ENCODE data around the gene FAM170B. TPM values are rescaled to one million over a fixed set of nuclear protein-coding genes. Genes with fewer than 3 reads are reported as not detected.

FAM170B gene
- total RNA-seq, 1 donor from 2014 or later: not detected

GRCh38 chr10:49118430-49119074 lies 15.3 kb downstream of the FAM170B start:
- no peak overlapping the region for H3K4me3 Mint-ChIP-seq
- DNase-seq: no peak
- H3K27me3 Mint-ChIP-seq: peaks cover 20% of the 10 kb centered on the region
- ChIA-PET CTCF (no interaction called here), POLR2A (no interaction called here)
- intact Hi-C loops (cut with micrococcal nuclease): no loop called here
- H3K4me1 Mint-ChIP-seq: peaks cover 4% of the 10 kb centered on the region
- no peak for ATAC-seq (ENCODE audit: low read depth)
- no peaks in the 10 kb centered on the region for H3K36me3 Mint-ChIP-seq (ENCODE audit: low read depth)
- no peak overlapping the region for H3K27ac Mint-ChIP-seq
- H3K9me3 Mint-ChIP-seq: peaks cover 3% of the 10 kb centered on the region
- TF ChIP-seq, protein P1, sequence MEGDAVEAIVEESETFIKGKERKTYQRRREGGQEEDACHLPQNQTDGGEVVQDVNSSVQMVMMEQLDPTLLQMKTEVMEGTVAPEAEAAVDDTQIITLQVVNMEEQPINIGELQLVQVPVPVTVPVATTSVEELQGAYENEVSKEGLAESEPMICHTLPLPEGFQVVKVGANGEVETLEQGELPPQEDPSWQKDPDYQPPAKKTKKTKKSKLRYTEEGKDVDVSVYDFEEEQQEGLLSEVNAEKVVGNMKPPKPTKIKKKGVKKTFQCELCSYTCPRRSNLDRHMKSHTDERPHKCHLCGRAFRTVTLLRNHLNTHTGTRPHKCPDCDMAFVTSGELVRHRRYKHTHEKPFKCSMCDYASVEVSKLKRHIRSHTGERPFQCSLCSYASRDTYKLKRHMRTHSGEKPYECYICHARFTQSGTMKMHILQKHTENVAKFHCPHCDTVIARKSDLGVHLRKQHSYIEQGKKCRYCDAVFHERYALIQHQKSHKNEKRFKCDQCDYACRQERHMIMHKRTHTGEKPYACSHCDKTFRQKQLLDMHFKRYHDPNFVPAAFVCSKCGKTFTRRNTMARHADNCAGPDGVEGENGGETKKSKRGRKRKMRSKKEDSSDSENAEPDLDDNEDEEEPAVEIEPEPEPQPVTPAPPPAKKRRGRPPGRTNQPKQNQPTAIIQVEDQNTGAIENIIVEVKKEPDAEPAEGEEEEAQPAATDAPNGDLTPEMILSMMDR (IDR thresholded peaks at IDR 0.05): no peak

GRCh38 chr10:49117376-49118070 lies 16.3 kb downstream of the FAM170B start:
- CTCF ChIA-PET: no interaction called here
- no peak for DNase-seq
- H3K4me3 Mint-ChIP-seq: no peak overlapping the region
- no peaks in the 10 kb centered on the region for H3K36me3 Mint-ChIP-seq (ENCODE audit: low read depth)
- POLR2A ChIA-PET: no interaction called here
- intact Hi-C loops (cut with micrococcal nuclease): no loop called here
- peaks cover 20% of the 10 kb centered on the region for H3K27me3 Mint-ChIP-seq
- H3K9me3 Mint-ChIP-seq: peaks cover 3% of the 10 kb centered on the region
- peaks cover 4% of the 10 kb centered on the region for H3K4me1 Mint-ChIP-seq
- TF ChIP-seq, protein P1 (IDR thresholded peaks at IDR 0.05): no peak
- H3K27ac Mint-ChIP-seq: no peak overlapping the region
- no peak for ATAC-seq (ENCODE audit: low read depth)

- H3K27me3 Mint-ChIP-seq: peaks cover 20% of the 10 kb centered on the region
- H3K36me3 Mint-ChIP-seq (ENCODE audit: low read depth): no peaks in the 10 kb centered on the region
- POLR2A ChIA-PET: no interaction called here
- no peak for DNase-seq
- TF ChIP-seq, protein P1 (IDR thresholded peaks at IDR 0.05): no peak
- no peak for ATAC-seq (ENCODE audit: low read depth)
- intact Hi-C loops (cut with micrococcal nuclease): no loop called here
- CTCF ChIA-PET: no interaction called here
- no peak overlapping the region for H3K4me3 Mint-ChIP-seq
- no peak overlapping the region for H3K27ac Mint-ChIP-seq
- H3K9me3 Mint-ChIP-seq: peaks cover 1% of the 10 kb centered on the region
- H3K4me1 Mint-ChIP-seq: peaks cover 4% of the 10 kb centered on the region
Measured at GRCh38 chr10:49116509-49117375, 17.1 kb downstream of the FAM170B start.

- ATAC-seq (ENCODE audit: low read depth) (no peak), DNase-seq (no peak)
- Mint-ChIP-seq H3K9me3 (no peaks in the 10 kb centered on the region), H3K4me3 (no peak overlapping the region), H3K27me3 (peaks cover 22% of the 10 kb centered on the region), H3K27ac (no peak overlapping the region), H3K4me1 (peaks cover 4% of the 10 kb centered on the region), H3K36me3 (ENCODE audit: low read depth) (no peaks in the 10 kb centered on the region)
- TF ChIP-seq, protein P1 (IDR thresholded peaks at IDR 0.05): no peak
- ChIA-PET CTCF (no interaction called here), POLR2A (no interaction called here)
- intact Hi-C loops (cut with micrococcal nuclease): no loop called here
Measured at GRCh38 chr10:49115796-49116508, 17.9 kb downstream of the FAM170B start.

All from activated B cell treated with CpG ODN at 0.5 μM for 24 hours (primary cell).